Testis (tissue), 2 donors: ENCODE measurements around the gene FCHO2.
"Not testable (repeated sequence)": the region's sequence is repeated elsewhere in the genome, so short reads cannot be mapped to it uniquely, and the experiment has no call there.

Source experiments
- CTCF ChIP-seq, 3 experiments: fragments of 450-650 bp in 2 of 3; fragments of 200-600 bp in 1 of 3; sonication (generic) in 1 of 3; IDR thresholded peaks; one replicate each; pipeline ENCODE4 v1.5.1; 2016 to 2019; ENCODE audit warnings: antibody characterized with exemption in 3 of 3, mild to moderate bottlenecking in 2 of 3, moderate library complexity in 1 of 3
- POLR2A ChIP-seq: fragments of 450-650 bp; IDR thresholded peaks from one replicate; pipeline ENCODE4 v1.6.1; 2017; ENCODE audit warnings: antibody characterized with exemption, mild to moderate bottlenecking, moderate library complexity

GRCh38 chr5:73011612-73012011 lies 55.8 kb downstream of the FCHO2 start:
- TF ChIP-seq POLR2A; CTCF (IDR thresholded peaks at IDR 0.05): not testable (repeated sequence)
